ENCODE data around the gene SERTAD2. TPM values are rescaled to one million over a fixed set of nuclear protein-coding genes. Genes with fewer than 3 reads are reported as not detected.

Gene SERTAD2, protein sequence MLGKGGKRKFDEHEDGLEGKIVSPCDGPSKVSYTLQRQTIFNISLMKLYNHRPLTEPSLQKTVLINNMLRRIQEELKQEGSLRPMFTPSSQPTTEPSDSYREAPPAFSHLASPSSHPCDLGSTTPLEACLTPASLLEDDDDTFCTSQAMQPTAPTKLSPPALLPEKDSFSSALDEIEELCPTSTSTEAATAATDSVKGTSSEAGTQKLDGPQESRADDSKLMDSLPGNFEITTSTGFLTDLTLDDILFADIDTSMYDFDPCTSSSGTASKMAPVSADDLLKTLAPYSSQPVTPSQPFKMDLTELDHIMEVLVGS
- 9.1 to 11.4 TPM (median 9.8 TPM) in 5 replicates for total RNA-seq (2022; extraction: Qiagen RNA extraction)

GRCh38 chr2:64653109-64654062 is at the start of gene SERTAD2:
Gene SERTAD2 (minus strand): TSS chr2:64653913. CDS start chr2:64636871, 17,042 bp downstream.

Other genes with a start within 250 kb of the SERTAD2 start
- gene LGALSL, start 199.8 kb downstream of the SERTAD2 start, total RNA-seq (2022; extraction: Qiagen RNA extraction), result 11.0 to 12.8 TPM (median 11.5 TPM) in 5 replicates
- 22.0 to 28.5 TPM (median 24.0 TPM) in 5 replicates for gene AFTPH, start 129.6 kb downstream of the SERTAD2 start, total RNA-seq (2022; extraction: Qiagen RNA extraction)